GM18870 (cell line): ENCODE measurements around the gene SLC7A1.

Experiments
- ATAC-seq: cut with Tn5 transposase; IDR thresholded peaks from one replicate; pipeline ENCODE4 v1.9.1; 2021; ENCODE audit warnings: moderate library complexity; ENCODE audit not compliant: unreplicated experiment

The SLC7A1 gene

GRCh38 chr13:29513002-29513980 is 82.2 kb downstream of the SLC7A1 start:
- ATAC-seq, result no peak

GRCh38 chr13:29511980-29512379 is 83.5 kb downstream of the SLC7A1 start:
- no peak for ATAC-seq

GRCh38 chr13:29511106-29511796 is 84.2 kb downstream of the SLC7A1 start:
- no peak for ATAC-seq

GRCh38 chr13:29510651-29511084 is 84.8 kb downstream of the SLC7A1 start:
- no peak for ATAC-seq

GRCh38 chr13:29509999-29510589 is 85.4 kb downstream of the SLC7A1 start:
- no peak for ATAC-seq

- ATAC-seq, result no peak
Observed at GRCh38 chr13:29508876-29509252, 86.6 kb downstream of the SLC7A1 start.

GRCh38 chr13:29508130-29508875 is 87.2 kb downstream of the SLC7A1 start:
- ATAC-seq, result no peak

GRCh38 chr13:29507356-29507755 is 88.1 kb downstream of the SLC7A1 start:
- ATAC-seq, result no peak

- ATAC-seq, result no peak
Observed at GRCh38 chr13:29505950-29506349, 89.5 kb downstream of the SLC7A1 start.

- ATAC-seq, result no peak
Observed at GRCh38 chr13:29505511-29505910, 90.0 kb downstream of the SLC7A1 start.

- ATAC-seq, result no peak
Observed at GRCh38 chr13:29504691-29505090, 90.8 kb downstream of the SLC7A1 start.

- no peak for ATAC-seq
Observed at GRCh38 chr13:29503041-29503837, 92.2 kb downstream of the SLC7A1 start.

GRCh38 chr13:29502391-29503008 is 93.0 kb downstream of the SLC7A1 start:
- no peak for ATAC-seq

- no peak for ATAC-seq
Observed at GRCh38 chr13:29501674-29502073, 93.8 kb downstream of the SLC7A1 start.

GRCh38 chr13:29500386-29500785 is 95.1 kb downstream of the SLC7A1 start:
- no peak for ATAC-seq

GRCh38 chr13:29499506-29500165 is 95.9 kb downstream of the SLC7A1 start:
- no peak for ATAC-seq

GRCh38 chr13:29498426-29499040 is 97.0 kb downstream of the SLC7A1 start:
- ATAC-seq, result no peak

- no peak for ATAC-seq
Observed at GRCh38 chr13:29497137-29497654, 98.3 kb downstream of the SLC7A1 start.
